CD8-positive, alpha-beta memory T cell (primary cell): Measurements from ENCODE around the gene TNFRSF25. TPM values are rescaled to one million over a fixed set of nuclear protein-coding genes. Genes with fewer than 3 reads are reported as not detected.
A peak's percentile ranks its signal among the peaks of the same experiment; 100 is the strongest.
"Not testable (repeated sequence)": the region's sequence is repeated elsewhere in the genome, so short reads cannot be mapped to it uniquely, and the experiment has no call there.

Source experiments
- CTCF ChIA-PET: fragments of 350-600 bp; sonication (Branson Sonifier 250); formaldehyde crosslinking; loops from one replicate; lab custom pipeline; 2021; ENCODE audit warnings: antibody characterized with exemption; lab: Charles Lee
- POLR2A ChIA-PET: fragments of 350-600 bp; sonication (Branson Sonifier 250); formaldehyde crosslinking; loops from one replicate; lab custom pipeline; 2021; ENCODE audit warnings: antibody characterized with exemption; lab: Charles Lee
- DNase-seq, 5 donors: peaks; one replicate each; pipeline versions ENCODE4 v3.0.0 to v3.0.0-alpha.2; 2020 to 2022; ENCODE audit warnings: mixed read lengths in 1 of 5
- H3K27ac ChIP-seq: one replicate; pipeline ENCODE4 v1.7.0; 2013; ENCODE audit warnings: low read depth, mild to moderate bottlenecking, low read length, moderate library complexity
- H3K27me3 ChIP-seq: 2 replicates; pipeline ENCODE4 v1.7.0; 2013; ENCODE audit warnings: low read length, mild to moderate bottlenecking; ENCODE audit not compliant: insufficient read depth, poor library complexity, severe bottlenecking
- H3K36me3 ChIP-seq: 2 replicates; pipeline ENCODE4 v1.7.0; 2013; ENCODE audit warnings: mild to moderate bottlenecking, low read length, moderate library complexity; ENCODE audit not compliant: insufficient read depth
- H3K4me1 ChIP-seq: 2 replicates; pipeline ENCODE4 v1.7.0; 2013; ENCODE audit warnings: mild to moderate bottlenecking, low read length, moderate library complexity; ENCODE audit not compliant: insufficient read depth
- H3K4me3 ChIP-seq: 2 replicates; pipeline ENCODE4 v1.7.0; 2013; ENCODE audit warnings: mild to moderate bottlenecking, low read length
- H3K9me3 ChIP-seq: 2 replicates; pipeline ENCODE4 v1.7.0; 2013; ENCODE audit warnings: mild to moderate bottlenecking, low read length
- H3K27ac Mint-ChIP-seq, 8 donors: one replicate each; pipeline ENCODE4 v1.8.0; 2020 to 2021; ENCODE audit warnings: mixed read lengths in 8 of 8, mild to moderate bottlenecking in 6 of 8, inconsistent platforms in 3 of 8, moderate library complexity in 3 of 8
- H3K27me3 Mint-ChIP-seq, 2 donors: one replicate each; pipeline ENCODE4 v1.8.0; 2020 to 2021; ENCODE audit warnings: mixed read lengths in 2 of 2, mild to moderate bottlenecking in 1 of 2, moderate library complexity in 1 of 2
- H3K36me3 Mint-ChIP-seq, 3 donors: one replicate each; pipeline ENCODE4 v1.8.0; 2020 to 2021; ENCODE audit warnings: mixed read lengths in 3 of 3, inconsistent platforms in 1 of 3, mild to moderate bottlenecking in 1 of 3
- H3K4me1 Mint-ChIP-seq, 3 donors: one replicate each; pipeline ENCODE4 v1.8.0; 2020 to 2021; ENCODE audit warnings: mixed read lengths in 3 of 3, inconsistent platforms in 1 of 3, mild to moderate bottlenecking in 1 of 3
- H3K4me3 Mint-ChIP-seq, 7 donors: one replicate each; pipeline ENCODE4 v1.8.0; 2020 to 2021; ENCODE audit warnings: mixed read lengths in 7 of 7, mild to moderate bottlenecking in 6 of 7, moderate library complexity in 4 of 7, inconsistent platforms in 2 of 7
- H3K9me3 Mint-ChIP-seq, 5 donors: one replicate each; pipeline ENCODE4 v1.8.0; 2020 to 2022; ENCODE audit warnings: mixed read lengths in 5 of 5, mild to moderate bottlenecking in 3 of 5, moderate library complexity in 2 of 5, inconsistent platforms in 1 of 5
- polyA plus RNA-seq: library from polyadenylated mRNA; unstranded; fragments of 300-500 nt; fragmentation: Illumina TruSeq; gene quantifications from one replicate; pipeline ENCODE4 v1.2.3, GENCODE V29; 2021
- total RNA-seq, 2 experiments: library from RNA; stranded (reverse); gene quantifications; one replicate each; pipeline ENCODE4 v1.2.3, GENCODE V29; 2021

The TNFRSF25 gene
- total and polyA plus RNA-seq, 3 experiments from 2014 or later = 30.0 to 100 (median 90.8) TPM

GRCh38 chr1:6450943-6451373, 15.0 kb downstream of the TNFRSF25 start:
- no peak for DNase-seq
- ChIA-PET POLR2A (no interaction called here), CTCF (interaction anchor here (1.0 to 3.4 kb wide), 5 partner anchors 8 to 102 kb away, joined by 3 to 19 read pairs (median 3); no protein-coding TSS in a partner anchor)
- peaks cover 35 to 50% of the 10 kb centered on the region in 2 donors for H3K27me3 Mint-ChIP-seq
- Histone ChIP-seq H3K27ac (no peak overlapping the region), H3K4me1 (peaks cover 13% of the 10 kb centered on the region), H3K27me3 (peaks cover 24% of the 10 kb centered on the region), H3K9me3 (no peaks in the 10 kb centered on the region), H3K36me3 (no peaks in the 10 kb centered on the region), H3K4me3 (no peak overlapping the region)
- H3K36me3 Mint-ChIP-seq = no peaks in the 10 kb centered on the region
- no peaks in the 10 kb centered on the region for H3K9me3 Mint-ChIP-seq
- peak overlapping the region in 2 of 7 donors; percentile 32 to 58 for H3K4me3 Mint-ChIP-seq
- H3K4me1 Mint-ChIP-seq = peaks cover 6 to 40% (median 15%) of the 10 kb centered on the region in 3 donors
- H3K27ac Mint-ChIP-seq = peak overlapping the region in 2 of 8 donors; percentile 17 to 74

- H3K36me3 Mint-ChIP-seq, H3K9me3 Mint-ChIP-seq, H3K4me3 ChIP-seq, H3K9me3 ChIP-seq, DNase-seq, H3K27ac ChIP-seq, H3K36me3 ChIP-seq: not testable (repeated sequence)
- H3K27me3 ChIP-seq = peaks cover 24% of the 10 kb centered on the region
- H3K27me3 Mint-ChIP-seq = peaks cover 36 to 52% of the 10 kb centered on the region in 2 donors
- peaks cover 13% of the 10 kb centered on the region for H3K4me1 ChIP-seq
- H3K27ac Mint-ChIP-seq = peak overlapping the region in 2 of 8 donors; percentile 17 to 55
- H3K4me1 Mint-ChIP-seq = peaks cover 6 to 38% (median 15%) of the 10 kb centered on the region in 3 donors
- peak overlapping the region in 2 of 7 donors; percentile 32 to 58 for H3K4me3 Mint-ChIP-seq
- POLR2A ChIA-PET = interaction anchor here (2.8 kb wide), 1 partner anchor 10 kb away, joined by 21 read pairs; no protein-coding TSS in a partner anchor
- CTCF ChIA-PET = interaction anchor here (1.1 to 3.4 kb wide), 5 partner anchors 9 to 102 kb away, joined by 3 to 21 read pairs (median 8); no protein-coding TSS in a partner anchor
Observed at GRCh38 chr1:6450486-6450885, 15.5 kb downstream of the TNFRSF25 start.

GRCh38 chr1:6450005-6450450, 15.9 kb downstream of the TNFRSF25 start:
- no peaks in the 10 kb centered on the region for H3K36me3 ChIP-seq
- H3K27me3 Mint-ChIP-seq = peaks cover 39 to 54% of the 10 kb centered on the region in 2 donors
- no peaks in the 10 kb centered on the region for H3K9me3 ChIP-seq
- H3K36me3 Mint-ChIP-seq = peaks cover 0 to under 1% (median 0%) of the 10 kb centered on the region in 3 donors
- ChIA-PET POLR2A (interaction anchor here (2.8 kb wide), 1 partner anchor 10 kb away, joined by 21 read pairs; no protein-coding TSS in a partner anchor), CTCF (interaction anchor here (1.4 to 3.4 kb wide), 5 partner anchors 9 to 101 kb away, joined by 3 to 21 read pairs (median 15); no protein-coding TSS in a partner anchor)
- H3K9me3 Mint-ChIP-seq = no peaks in the 10 kb centered on the region
- no peak overlapping the region for H3K4me3 ChIP-seq
- H3K4me1 Mint-ChIP-seq = peaks cover 6 to 39% (median 15%) of the 10 kb centered on the region in 3 donors
- peak overlapping the region in 1 of 8 donors; percentile 27 for H3K27ac Mint-ChIP-seq
- H3K4me3 Mint-ChIP-seq = peak overlapping the region in 1 of 7 donors; percentile 41
- peaks cover 13% of the 10 kb centered on the region for H3K4me1 ChIP-seq
- no peak for DNase-seq
- peaks cover 24% of the 10 kb centered on the region for H3K27me3 ChIP-seq
- no peak overlapping the region for H3K27ac ChIP-seq

DNA sequence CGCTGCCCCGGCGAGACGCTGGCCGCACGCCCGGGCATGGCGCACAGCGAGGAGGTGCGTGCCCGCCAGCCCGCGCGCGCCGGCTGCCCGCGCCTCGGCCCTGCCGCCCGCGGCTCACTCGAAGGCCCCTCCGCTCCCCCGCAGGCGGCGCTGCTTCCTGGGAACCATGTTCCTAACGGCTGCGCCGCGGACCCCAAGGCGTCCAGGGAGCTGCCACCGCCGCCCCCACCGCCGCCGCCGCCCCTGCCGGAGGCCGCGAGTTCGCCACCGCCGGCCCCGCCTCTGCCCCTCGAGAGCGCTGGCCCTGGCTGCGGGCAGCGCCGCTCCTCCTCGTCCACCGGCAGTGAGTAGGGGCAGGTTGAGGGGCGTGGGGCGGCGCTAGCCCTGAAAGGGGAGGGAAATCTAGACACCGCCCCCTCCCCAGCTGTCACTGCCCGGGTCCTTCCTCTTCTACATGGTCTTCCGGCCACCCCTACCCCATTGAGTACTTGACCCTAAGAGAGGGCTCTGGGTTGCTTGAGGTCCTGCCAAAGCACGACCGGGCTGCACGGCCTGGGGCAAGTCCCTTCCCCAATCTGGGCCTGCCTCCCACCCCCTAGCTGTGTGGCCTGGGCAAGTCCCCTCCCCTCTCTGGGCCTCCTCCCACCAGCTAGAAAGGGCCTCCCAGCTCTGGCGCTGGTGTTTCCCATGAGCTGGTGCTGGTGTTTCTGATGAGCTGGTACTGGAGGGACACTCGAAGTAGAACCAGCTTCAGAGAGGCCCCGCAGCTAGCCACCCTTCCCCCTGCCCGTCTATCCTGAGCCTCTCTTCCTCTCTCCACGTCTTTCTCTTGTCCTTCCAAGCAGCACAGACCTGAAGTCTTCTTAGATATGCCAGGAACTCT, 17.0 kb downstream of the TNFRSF25 start:
- no peak for DNase-seq
- Histone ChIP-seq H3K4me1 (peaks cover 13% of the 10 kb centered on the region), H3K27me3 (peaks cover 29% of the 10 kb centered on the region), H3K4me3 (no peak overlapping the region), H3K27ac (no peak overlapping the region), H3K36me3 (no peaks in the 10 kb centered on the region), H3K9me3 (no peaks in the 10 kb centered on the region)
- H3K27me3 Mint-ChIP-seq = peaks cover 45 to 61% of the 10 kb centered on the region in 2 donors
- CTCF ChIA-PET = interaction anchor here (1.0 to 3.4 kb wide), 7 partner anchors 10 to 40 kb away, joined by 3 to 21 read pairs (median 12); partner anchors contain the start of gene TNFRSF25
- peak overlapping the region; percentile 30 to 86 (median 59) for H3K4me3 Mint-ChIP-seq
- H3K9me3 Mint-ChIP-seq = no peaks in the 10 kb centered on the region
- peak overlapping the region in 6 of 8 donors; percentile 3 to 77 (median 18) for H3K27ac Mint-ChIP-seq
- POLR2A ChIA-PET = interaction anchor here (1.0 to 2.8 kb wide), 3 partner anchors 11 to 42 kb away, joined by 3 to 21 read pairs (median 3); partner anchors contain the start of gene TNFRSF25
- peaks cover 6 to 38% (median 18%) of the 10 kb centered on the region in 3 donors for H3K4me1 Mint-ChIP-seq
- peaks cover 0 to 4% (median 0%) of the 10 kb centered on the region in 3 donors for H3K36me3 Mint-ChIP-seq

DNA sequence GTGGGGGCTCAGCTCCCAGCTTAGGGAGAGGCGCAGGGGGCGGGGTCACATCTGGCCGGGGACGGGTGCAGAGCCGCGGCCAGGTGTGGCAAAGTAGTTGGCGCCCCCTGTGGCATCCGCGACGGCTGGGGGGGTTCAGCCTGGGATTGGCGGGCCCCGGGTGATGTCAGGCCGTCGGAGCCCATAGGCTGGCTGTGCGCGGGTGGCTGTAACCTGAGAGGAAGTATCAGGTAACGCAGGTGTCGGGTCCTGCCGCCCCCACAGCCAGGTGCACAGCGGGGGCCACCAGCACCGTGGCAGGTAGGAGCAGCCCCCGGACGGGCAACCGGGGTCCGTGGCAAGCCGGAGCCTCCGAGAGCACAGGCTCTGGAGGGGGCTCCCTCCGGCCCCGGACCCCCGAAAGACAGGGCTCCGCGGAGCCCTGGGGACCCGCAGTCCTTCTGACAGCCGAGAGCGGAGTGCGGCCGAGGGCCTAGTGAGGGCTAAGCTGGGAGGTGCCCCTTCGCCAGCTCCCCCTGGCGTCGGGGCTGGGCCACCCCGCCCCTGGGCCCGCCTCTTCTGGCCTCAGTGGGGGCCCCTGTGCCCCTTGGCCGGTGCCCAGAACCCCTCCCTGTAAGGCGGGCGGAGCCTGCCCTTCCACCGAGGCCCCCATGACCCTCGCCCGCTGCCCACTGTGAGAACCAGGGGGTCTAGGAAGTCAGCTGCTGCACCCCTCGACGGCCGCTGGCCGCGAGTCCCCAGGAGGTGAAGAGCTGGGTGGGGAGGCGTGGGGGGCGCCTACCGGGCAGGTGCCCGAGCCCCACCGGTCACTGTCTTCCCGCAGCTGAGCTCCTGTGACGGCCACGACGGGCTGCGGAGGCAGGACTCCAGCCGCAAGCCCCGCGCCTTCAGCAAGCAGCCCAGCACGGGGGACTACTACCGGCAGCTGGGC, 17.9 kb downstream of the TNFRSF25 start:
- Mint-ChIP-seq H3K4me3 (peak overlapping the region; percentile 50 to 87 (median 72)), H3K27ac (peak overlapping the region in 1 of 8 donors; percentile 63), H3K27me3 (peaks cover 39 to 57% of the 10 kb centered on the region in 2 donors), H3K9me3 (no peaks in the 10 kb centered on the region), H3K36me3 (peaks cover 0 to 4% (median 0%) of the 10 kb centered on the region in 3 donors), H3K4me1 (peaks cover under 1 to 29% (median 14%) of the 10 kb centered on the region in 3 donors)
- Histone ChIP-seq H3K27ac (no peak overlapping the region), H3K4me3 (peak overlapping the region; percentile 22), H3K4me1 (peaks cover 13% of the 10 kb centered on the region), H3K9me3 (no peaks in the 10 kb centered on the region), H3K27me3 (peaks cover 29% of the 10 kb centered on the region), H3K36me3 (no peaks in the 10 kb centered on the region)
- ChIA-PET POLR2A (interaction anchor here (1.0 to 2.8 kb wide), 2 partner anchors 12 to 43 kb away, joined by 3 to 21 read pairs; no protein-coding TSS in a partner anchor), CTCF (interaction anchor here (1.0 to 3.0 kb wide), 8 partner anchors 9 to 41 kb away, joined by 3 to 21 read pairs (median 8); partner anchors contain the start of gene TNFRSF25)
- DNase-seq = peak; percentile 35 to 75 (median 58)

DNA sequence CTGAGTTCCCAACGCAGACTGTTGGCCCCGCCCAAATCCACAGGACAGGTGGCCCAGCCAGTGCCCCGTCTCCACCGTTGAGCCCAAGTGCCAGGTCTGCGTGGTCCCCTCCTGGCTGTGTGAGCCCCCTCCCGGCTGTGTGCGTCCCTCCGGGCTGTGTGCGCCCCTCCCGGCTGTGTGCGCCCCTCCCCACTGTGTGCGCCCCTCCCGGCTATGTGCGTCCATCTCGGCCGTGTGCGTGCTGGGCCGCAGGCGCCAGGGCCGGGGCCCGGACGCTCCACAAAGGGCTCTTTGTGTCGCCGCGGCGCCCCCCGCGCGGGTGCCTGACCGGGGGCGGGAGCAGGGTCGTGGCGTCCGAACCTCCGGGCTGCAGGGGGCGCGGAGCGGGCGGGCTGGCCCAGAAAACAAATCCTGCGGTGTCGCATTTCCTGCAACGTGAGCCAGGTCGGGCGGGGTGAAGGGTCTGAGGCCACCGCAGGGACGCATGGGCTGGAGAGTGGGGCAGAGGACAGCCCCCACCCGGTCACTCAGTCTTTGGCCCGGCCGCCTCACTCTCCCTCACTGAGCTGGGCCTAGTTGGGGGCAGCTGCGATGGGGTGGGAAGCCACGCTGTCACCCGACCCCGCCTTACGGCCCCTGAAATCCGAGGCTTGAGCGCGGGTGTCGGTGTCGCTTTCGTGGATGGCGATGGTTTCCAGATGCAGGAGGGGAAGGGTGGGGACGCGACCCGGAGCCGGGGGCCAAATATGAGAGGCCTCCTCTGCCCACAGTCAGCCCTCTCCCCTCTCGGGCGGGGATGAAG, 18.8 kb downstream of the TNFRSF25 start:
- no peak overlapping the region for H3K27ac ChIP-seq
- Mint-ChIP-seq H3K27me3 (peaks cover 39 to 51% of the 10 kb centered on the region in 2 donors), H3K4me3 (peak overlapping the region; percentile 50 to 87 (median 72)), H3K27ac (peak overlapping the region in 2 of 8 donors; percentile 33 to 63), H3K36me3 (peaks cover 0 to 4% (median 0%) of the 10 kb centered on the region in 3 donors), H3K9me3 (no peaks in the 10 kb centered on the region), H3K4me1 (peaks cover 0 to 27% (median 14%) of the 10 kb centered on the region in 3 donors)
- ChIA-PET CTCF (interaction anchor here (1.1 to 3.0 kb wide), 8 partner anchors 7 to 33 kb away, joined by 3 to 21 read pairs (median 6); partner anchors contain the start of gene TNFRSF25), POLR2A (interaction anchor here (0.6 kb wide), 1 partner anchor 39 kb away, joined by 3 read pairs; no protein-coding TSS in a partner anchor)
- no peaks in the 10 kb centered on the region for H3K36me3 ChIP-seq
- no peaks in the 10 kb centered on the region for H3K9me3 ChIP-seq
- H3K4me3 ChIP-seq = peak overlapping the region; percentile 22
- no peak for DNase-seq
- peaks cover 29% of the 10 kb centered on the region for H3K27me3 ChIP-seq
- peaks cover 13% of the 10 kb centered on the region for H3K4me1 ChIP-seq
